Measurements from ENCODE around the gene ZNF138. TPM values are rescaled to one million over a fixed set of nuclear protein-coding genes. Genes with fewer than 3 reads are reported as not detected.
"Not testable (repeated sequence)": the region's sequence is repeated elsewhere in the genome, so short reads cannot be mapped to it uniquely, and the experiment has no call there.

ZNF138 gene
- total RNA-seq: 5.7 TPM

DNA sequence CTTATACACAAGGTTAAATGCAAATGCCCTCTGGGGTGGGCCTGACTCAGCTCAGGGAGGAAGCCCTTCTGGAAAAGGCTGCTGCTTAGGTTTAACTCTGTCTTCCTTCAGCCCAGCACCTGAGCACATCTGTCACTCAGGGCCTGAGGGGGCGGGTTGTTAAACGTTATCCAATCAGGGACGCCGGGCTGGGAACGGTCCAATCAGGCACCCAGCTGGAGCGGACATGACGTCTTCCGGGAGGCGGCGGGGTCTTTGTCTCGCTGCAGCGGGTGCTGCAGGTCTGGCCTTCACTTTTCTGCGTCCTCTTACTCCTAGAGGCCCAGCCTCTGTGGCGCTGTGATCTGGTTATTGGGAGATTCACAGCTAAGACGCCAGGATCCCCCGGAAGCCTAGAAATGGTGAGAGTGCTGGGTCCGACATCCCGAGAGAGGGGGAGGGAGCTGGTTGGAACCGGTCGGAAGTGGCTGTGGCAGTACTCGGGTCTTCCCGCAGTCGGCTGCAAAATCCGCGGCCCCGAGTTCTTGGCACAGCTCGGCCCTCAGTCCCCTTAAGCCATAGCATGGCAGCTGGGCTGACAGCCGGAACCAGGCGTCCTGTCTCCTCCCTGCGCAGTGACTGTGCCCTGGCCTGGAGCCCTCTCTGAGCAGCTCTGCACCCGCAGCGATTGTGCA lies at the start of gene ZNF138:
Gene ZNF138 (plus strand): TSS at position 258 of the 674 bp plus-strand sequence. CDS start 141 bp downstream, at position 399.
- H3K27ac ChIP-seq (ENCODE audit: low read depth, low read length): peak within 1 kb of the TSS; percentile 83

DNA sequence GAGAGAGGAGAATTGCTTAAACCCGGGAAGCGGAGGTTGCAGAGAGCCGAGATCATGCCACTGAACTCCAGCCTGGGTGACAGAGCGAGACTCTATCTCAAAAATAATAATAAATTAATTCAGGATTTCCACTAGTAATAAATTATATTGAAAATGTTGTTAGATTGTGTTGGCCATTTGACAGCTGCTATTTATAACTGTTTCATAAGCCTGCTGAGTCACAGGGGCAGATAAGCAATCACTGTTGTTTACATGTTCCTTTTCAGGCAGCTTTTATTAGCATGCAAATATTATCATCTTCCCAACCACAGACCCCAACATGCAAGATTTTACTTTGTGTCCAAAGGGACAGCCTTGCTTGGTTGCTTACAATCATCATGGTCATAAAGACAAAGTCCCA lies 49.5 kb upstream of the ZNF138 start:
- H3K4me3 ChIP-seq (ENCODE audit: low read length in 3 of 3): no peak overlapping the region
- H3K27me3 ChIP-seq (ENCODE audit: control insufficient read depth in 3 of 3, insufficient read depth in 3 of 3, low read length in 3 of 3): no peaks in the 10 kb centered on the region
- H3K27ac ChIP-seq (ENCODE audit: low read depth, low read length): no peak overlapping the region
- no peaks in the 10 kb centered on the region for H3K9me3 ChIP-seq (ENCODE audit: control insufficient read depth in 3 of 3, low read length in 3 of 3)
- H3K9ac ChIP-seq (ENCODE audit: low read depth in 1 of 3, low read length in 3 of 3): no peak overlapping the region
- no peaks in the 10 kb centered on the region for H3K36me3 ChIP-seq (ENCODE audit: control insufficient read depth in 3 of 3, insufficient read depth in 3 of 3, low read length in 3 of 3)
- no peaks in the 10 kb centered on the region for H3K4me1 ChIP-seq (ENCODE audit: control insufficient read depth in 3 of 3, insufficient read depth in 3 of 3, low read length in 3 of 3)

More for the DNA sequence above, at the start of gene ZNF138:
- Histone ChIP-seq H3K4me3 (ENCODE audit: low read length in 3 of 3) (peak within 1 kb of the TSS; percentile 89 to 94 (median 93)), H3K9ac (ENCODE audit: low read depth in 1 of 3, low read length in 3 of 3) (peak within 1 kb of the TSS; percentile 78 to 94 (median 90)), H3K4me1 (ENCODE audit: control insufficient read depth in 3 of 3, insufficient read depth in 3 of 3, low read length in 3 of 3) (peaks cover 6 to 13% (median 8%) of the 10 kb centered on the region in 3 donors), H3K36me3 (ENCODE audit: control insufficient read depth in 3 of 3, insufficient read depth in 3 of 3, low read length in 3 of 3) (peaks cover 0 to 3% (median 2%) of the 10 kb centered on the region in 3 donors), H3K9me3 (ENCODE audit: control insufficient read depth in 3 of 3, low read length in 3 of 3) (no peaks in the 10 kb centered on the region), H3K27me3 (ENCODE audit: control insufficient read depth in 3 of 3, insufficient read depth in 3 of 3, low read length in 3 of 3) (no peaks in the 10 kb centered on the region)

- Histone ChIP-seq H3K27me3 (ENCODE audit: control insufficient read depth in 3 of 3, insufficient read depth in 3 of 3, low read length in 3 of 3) (no peaks in the 10 kb centered on the region), H3K4me1 (ENCODE audit: control insufficient read depth in 3 of 3, insufficient read depth in 3 of 3, low read length in 3 of 3) (no peaks in the 10 kb centered on the region)
Observed at GRCh38 chr7:64747802-64748201, 46.4 kb upstream of the ZNF138 start.

GRCh38 chr7:64753032-64753431 lies 41.2 kb upstream of the ZNF138 start:
- Histone ChIP-seq H3K27me3 (ENCODE audit: control insufficient read depth in 3 of 3, insufficient read depth in 3 of 3, low read length in 3 of 3) (no peaks in the 10 kb centered on the region), H3K9me3 (ENCODE audit: control insufficient read depth in 3 of 3, low read length in 3 of 3) (no peaks in the 10 kb centered on the region), H3K36me3 (ENCODE audit: control insufficient read depth in 3 of 3, insufficient read depth in 3 of 3, low read length in 3 of 3) (no peaks in the 10 kb centered on the region), H3K9ac (ENCODE audit: low read depth in 1 of 3, low read length in 3 of 3) (no peak overlapping the region), H3K4me1 (ENCODE audit: control insufficient read depth in 3 of 3, insufficient read depth in 3 of 3, low read length in 3 of 3) (no peaks in the 10 kb centered on the region), H3K27ac (ENCODE audit: low read depth, low read length) (no peak overlapping the region), H3K4me3 (ENCODE audit: low read length in 3 of 3) (no peak overlapping the region)

More at GRCh38 chr7:64747802-64748201, 46.4 kb upstream of the ZNF138 start:
- no peak overlapping the region for H3K4me3 ChIP-seq (ENCODE audit: low read length in 3 of 3)
- no peak overlapping the region for H3K27ac ChIP-seq (ENCODE audit: low read depth, low read length)
- H3K9me3 ChIP-seq (ENCODE audit: control insufficient read depth in 3 of 3, low read length in 3 of 3): no peaks in the 10 kb centered on the region
- no peaks in the 10 kb centered on the region for H3K36me3 ChIP-seq (ENCODE audit: control insufficient read depth in 3 of 3, insufficient read depth in 3 of 3, low read length in 3 of 3)
- no peak overlapping the region for H3K9ac ChIP-seq (ENCODE audit: low read depth in 1 of 3, low read length in 3 of 3)

GRCh38 chr7:64755865-64756264 lies 38.4 kb upstream of the ZNF138 start:
- no peaks in the 10 kb centered on the region for H3K9me3 ChIP-seq (ENCODE audit: control insufficient read depth in 3 of 3, low read length in 3 of 3)
- H3K36me3 ChIP-seq (ENCODE audit: control insufficient read depth in 3 of 3, insufficient read depth in 3 of 3, low read length in 3 of 3): no peaks in the 10 kb centered on the region
- no peak overlapping the region for H3K9ac ChIP-seq (ENCODE audit: low read depth in 1 of 3, low read length in 3 of 3)
- no peaks in the 10 kb centered on the region for H3K27me3 ChIP-seq (ENCODE audit: control insufficient read depth in 3 of 3, insufficient read depth in 3 of 3, low read length in 3 of 3)
- H3K4me1 ChIP-seq (ENCODE audit: control insufficient read depth in 3 of 3, insufficient read depth in 3 of 3, low read length in 3 of 3): no peaks in the 10 kb centered on the region
- H3K27ac ChIP-seq (ENCODE audit: low read depth, low read length): no peak overlapping the region
- no peak overlapping the region for H3K4me3 ChIP-seq (ENCODE audit: low read length in 3 of 3)

DNA sequence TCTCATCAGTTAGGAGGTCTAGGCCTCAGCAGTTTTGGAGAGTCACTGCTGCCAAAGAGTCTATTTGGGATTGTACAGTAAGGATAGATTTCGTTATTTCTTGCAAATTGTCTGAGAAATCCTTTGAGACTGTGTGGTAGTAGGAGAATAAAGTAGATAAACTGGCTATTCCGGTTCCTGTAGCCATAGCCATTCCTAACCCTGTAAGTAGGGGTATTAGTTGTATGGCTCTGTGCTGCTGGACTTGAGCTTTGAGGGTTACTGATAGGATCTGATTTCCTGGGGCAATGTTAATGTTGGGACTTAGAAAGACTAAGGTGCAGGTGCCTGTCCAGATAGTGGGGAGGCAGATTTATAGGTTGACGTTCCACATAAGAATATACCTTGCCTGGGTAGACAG lies 36.1 kb upstream of the ZNF138 start:
- H3K9me3 ChIP-seq (ENCODE audit: control insufficient read depth in 3 of 3, low read length in 3 of 3): no peaks in the 10 kb centered on the region
- no peak overlapping the region for H3K9ac ChIP-seq (ENCODE audit: low read depth in 1 of 3, low read length in 3 of 3)
- H3K4me1 ChIP-seq (ENCODE audit: control insufficient read depth in 3 of 3, insufficient read depth in 3 of 3, low read length in 3 of 3): no peaks in the 10 kb centered on the region
- H3K36me3 ChIP-seq (ENCODE audit: control insufficient read depth in 3 of 3, insufficient read depth in 3 of 3, low read length in 3 of 3): no peaks in the 10 kb centered on the region
- H3K4me3 ChIP-seq (ENCODE audit: low read length in 3 of 3): no peak overlapping the region
- H3K27me3 ChIP-seq (ENCODE audit: control insufficient read depth in 3 of 3, insufficient read depth in 3 of 3, low read length in 3 of 3): no peaks in the 10 kb centered on the region
- H3K27ac ChIP-seq (ENCODE audit: low read depth, low read length): no peak overlapping the region

DNA sequence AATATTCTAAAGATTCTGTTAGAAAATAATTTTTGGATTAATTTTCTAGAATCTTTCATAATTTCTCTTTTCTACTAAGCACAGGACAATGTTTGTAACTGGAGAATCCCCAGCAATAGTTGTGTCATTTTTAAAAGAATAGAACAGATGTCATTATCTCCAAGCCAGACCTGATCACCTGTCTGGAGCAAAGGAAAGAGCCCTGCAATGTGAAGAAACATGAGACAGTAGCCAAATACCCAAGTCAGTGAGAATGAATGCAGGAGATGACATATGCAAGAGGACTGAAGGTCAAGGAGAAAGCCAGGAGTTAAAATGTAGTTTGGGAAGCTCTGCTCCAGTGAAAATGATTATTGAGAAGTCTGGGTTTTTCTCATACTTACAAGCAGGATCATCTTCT lies 25.4 kb upstream of the ZNF138 start:
- H3K4me3 ChIP-seq (ENCODE audit: low read length in 3 of 3): no peak overlapping the region
- peaks cover 0 to 2% (median 0%) of the 10 kb centered on the region in 3 donors for H3K4me1 ChIP-seq (ENCODE audit: control insufficient read depth in 3 of 3, insufficient read depth in 3 of 3, low read length in 3 of 3)
- H3K9me3 ChIP-seq (ENCODE audit: control insufficient read depth in 3 of 3, low read length in 3 of 3): no peaks in the 10 kb centered on the region
- H3K27me3 ChIP-seq (ENCODE audit: control insufficient read depth in 3 of 3, insufficient read depth in 3 of 3, low read length in 3 of 3): no peaks in the 10 kb centered on the region
- no peak overlapping the region for H3K27ac ChIP-seq (ENCODE audit: low read depth, low read length)
- H3K36me3 ChIP-seq (ENCODE audit: control insufficient read depth in 3 of 3, insufficient read depth in 3 of 3, low read length in 3 of 3): no peaks in the 10 kb centered on the region
- H3K9ac ChIP-seq (ENCODE audit: low read depth in 1 of 3, low read length in 3 of 3): no peak overlapping the region

DNA sequence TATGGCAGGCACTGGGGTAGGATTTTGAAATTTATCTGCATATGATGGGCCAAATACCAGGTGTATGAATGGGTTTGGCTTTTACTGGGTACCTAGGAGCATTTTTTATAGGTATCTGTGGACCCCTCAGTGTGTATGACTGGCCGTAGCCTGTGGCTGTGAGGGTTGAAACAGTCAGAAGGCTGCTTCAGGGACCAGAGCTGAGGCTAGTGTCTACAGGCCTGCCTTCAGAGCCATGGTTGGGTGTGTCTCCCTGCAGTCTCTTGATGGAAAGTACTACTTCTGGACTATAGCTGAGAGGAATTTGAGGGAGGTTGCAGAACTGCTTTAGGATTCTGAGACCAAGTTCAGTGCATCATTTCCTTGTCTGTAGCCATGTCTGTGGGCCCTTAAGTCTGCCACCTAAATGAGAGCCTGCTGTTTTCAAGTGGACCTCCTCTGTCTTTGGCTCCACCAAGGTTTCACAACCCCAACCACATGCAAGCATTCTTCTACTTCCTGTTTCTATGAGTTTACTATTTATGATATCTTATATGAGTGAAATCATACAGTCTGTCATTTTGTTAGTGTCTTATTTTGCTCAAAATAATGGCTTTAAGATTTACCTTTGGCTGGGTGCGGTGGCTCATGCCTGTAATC lies 19.9 kb upstream of the ZNF138 start:
- Histone ChIP-seq H3K9me3 (ENCODE audit: control insufficient read depth in 3 of 3, low read length in 3 of 3) (no peaks in the 10 kb centered on the region), H3K27ac (ENCODE audit: low read depth, low read length) (no peak overlapping the region), H3K27me3 (ENCODE audit: control insufficient read depth in 3 of 3, insufficient read depth in 3 of 3, low read length in 3 of 3) (no peaks in the 10 kb centered on the region), H3K4me1 (ENCODE audit: control insufficient read depth in 3 of 3, insufficient read depth in 3 of 3, low read length in 3 of 3) (no peaks in the 10 kb centered on the region), H3K9ac (ENCODE audit: low read depth in 1 of 3, low read length in 3 of 3) (no peak overlapping the region), H3K4me3 (ENCODE audit: low read length in 3 of 3) (no peak overlapping the region), H3K36me3 (ENCODE audit: control insufficient read depth in 3 of 3, insufficient read depth in 3 of 3, low read length in 3 of 3) (no peaks in the 10 kb centered on the region)

DNA sequence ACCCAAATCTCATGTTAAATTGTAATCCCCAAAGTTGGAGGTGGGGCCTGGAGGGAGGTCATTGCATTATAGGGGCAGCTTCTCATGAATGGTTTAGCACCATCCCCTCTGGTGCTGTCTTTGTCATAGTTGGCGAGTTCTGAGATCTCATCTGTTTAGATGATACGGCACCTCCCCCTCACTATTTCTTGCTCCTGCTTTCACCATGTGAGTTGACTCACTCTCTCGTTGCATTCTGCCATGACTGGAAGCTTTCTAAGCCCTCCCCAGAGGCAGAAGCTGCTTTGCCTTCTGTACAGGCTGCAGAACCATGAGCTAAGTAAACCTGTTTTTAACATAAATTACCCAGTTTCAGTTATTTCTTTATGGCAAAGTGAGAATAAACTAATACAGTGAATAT lies 18.9 kb upstream of the ZNF138 start:
- Histone ChIP-seq H3K4me3 (ENCODE audit: low read length in 3 of 3) (no peak overlapping the region), H3K27me3 (ENCODE audit: control insufficient read depth in 3 of 3, insufficient read depth in 3 of 3, low read length in 3 of 3) (no peaks in the 10 kb centered on the region), H3K4me1 (ENCODE audit: control insufficient read depth in 3 of 3, insufficient read depth in 3 of 3, low read length in 3 of 3) (no peaks in the 10 kb centered on the region), H3K9me3 (ENCODE audit: control insufficient read depth in 3 of 3, low read length in 3 of 3) (no peaks in the 10 kb centered on the region), H3K27ac (ENCODE audit: low read depth, low read length) (no peak overlapping the region), H3K9ac (ENCODE audit: low read depth in 1 of 3, low read length in 3 of 3) (no peak overlapping the region), H3K36me3 (ENCODE audit: control insufficient read depth in 3 of 3, insufficient read depth in 3 of 3, low read length in 3 of 3) (no peaks in the 10 kb centered on the region)

DNA sequence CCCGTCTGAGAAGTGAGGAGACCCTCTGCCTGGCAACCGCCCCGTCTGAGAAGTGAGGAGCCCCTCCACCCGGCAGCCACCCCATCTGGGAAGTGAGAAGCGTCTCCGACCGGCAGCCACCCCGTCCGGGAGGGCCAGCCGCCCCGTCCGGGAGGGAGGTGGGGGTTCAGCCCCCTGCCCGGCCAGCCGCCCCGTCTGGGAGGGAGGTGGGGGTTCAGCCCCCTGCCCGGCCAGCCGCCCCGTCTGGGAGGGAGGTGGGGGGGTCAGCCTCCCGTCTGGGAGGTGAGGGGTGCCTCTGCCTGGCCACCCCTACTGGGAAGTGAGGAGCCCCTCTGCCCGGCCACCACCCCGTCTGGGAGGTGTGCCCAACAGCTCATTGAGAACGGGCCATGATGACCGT lies 9.4 kb upstream of the ZNF138 start:
- H3K27me3 ChIP-seq (ENCODE audit: control insufficient read depth in 3 of 3, insufficient read depth in 3 of 3, low read length in 3 of 3): not testable (repeated sequence)

More for the DNA sequence above, 9.4 kb upstream of the ZNF138 start:
- not testable (repeated sequence) for H3K27ac ChIP-seq (ENCODE audit: low read depth, low read length); H3K4me3 ChIP-seq (ENCODE audit: low read length in 3 of 3); H3K9ac ChIP-seq (ENCODE audit: low read depth in 1 of 3, low read length in 3 of 3); H3K36me3 ChIP-seq (ENCODE audit: control insufficient read depth in 3 of 3, insufficient read depth in 3 of 3, low read length in 3 of 3); H3K4me1 ChIP-seq (ENCODE audit: control insufficient read depth in 3 of 3, insufficient read depth in 3 of 3, low read length in 3 of 3); H3K9me3 ChIP-seq (ENCODE audit: control insufficient read depth in 3 of 3, low read length in 3 of 3)
